ENCODE data around the gene FAM136A.
A peak's percentile ranks its signal among the peaks of the same experiment; 100 is the strongest.
"Not testable (repeated sequence)": the region's sequence is repeated elsewhere in the genome, so short reads cannot be mapped to it uniquely, and the experiment has no call there.

FAM136A gene

DNA sequence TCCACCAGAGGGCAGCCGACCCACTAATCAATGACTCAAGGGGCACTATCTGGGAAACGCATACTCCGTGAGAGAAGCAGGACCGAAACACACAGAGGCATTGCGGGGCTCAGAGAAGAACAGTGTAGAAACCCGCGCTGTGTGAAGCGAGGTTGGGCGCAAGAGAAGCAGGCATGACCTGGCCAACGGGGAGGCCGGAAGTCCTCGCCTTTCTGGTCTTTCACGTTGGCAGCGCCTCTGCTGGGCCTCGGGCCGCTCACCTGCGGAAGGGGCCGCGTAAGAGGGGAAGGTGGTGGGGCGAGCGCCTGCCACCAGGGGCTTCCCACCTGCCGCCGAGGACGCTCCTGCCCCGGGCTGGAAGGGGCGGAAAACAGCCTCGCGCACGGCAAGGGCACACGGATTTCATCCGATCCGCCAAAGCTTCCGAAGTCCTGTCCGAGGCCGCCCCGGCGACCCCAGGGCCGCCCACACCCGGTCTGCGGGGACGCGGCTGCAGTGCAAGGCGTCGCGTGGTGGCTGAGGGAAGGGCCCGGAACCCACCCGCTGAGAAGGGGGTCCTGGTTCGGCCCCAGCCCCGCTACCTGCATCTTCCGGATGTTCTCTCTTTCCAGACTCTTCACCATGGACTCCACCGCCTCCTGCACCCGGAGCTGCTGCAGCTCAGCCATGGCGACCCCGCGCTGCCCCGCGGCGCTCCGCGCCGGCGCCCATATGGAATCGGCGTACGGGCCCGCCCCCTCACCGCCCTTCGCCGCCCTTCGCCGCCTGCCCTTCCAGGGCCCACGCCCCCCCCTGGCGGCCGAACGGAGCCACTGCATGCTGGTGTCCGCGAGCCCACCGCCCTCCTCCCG lies at the start of gene FAM136A:
Gene FAM136A, minus strand, starts transcription at position 724 of the 851 bp plus-strand sequence. Its CDS starts 56 bp downstream, at position 668.
- DNase-seq (ENCODE audit: low read depth in 2 of 2), result peak; percentile 85

GRCh38 chr2:70349921-70350685 lies 48.2 kb upstream of the FAM136A start:
- DNase-seq (ENCODE audit: low read depth in 2 of 2), result no peak

DNA sequence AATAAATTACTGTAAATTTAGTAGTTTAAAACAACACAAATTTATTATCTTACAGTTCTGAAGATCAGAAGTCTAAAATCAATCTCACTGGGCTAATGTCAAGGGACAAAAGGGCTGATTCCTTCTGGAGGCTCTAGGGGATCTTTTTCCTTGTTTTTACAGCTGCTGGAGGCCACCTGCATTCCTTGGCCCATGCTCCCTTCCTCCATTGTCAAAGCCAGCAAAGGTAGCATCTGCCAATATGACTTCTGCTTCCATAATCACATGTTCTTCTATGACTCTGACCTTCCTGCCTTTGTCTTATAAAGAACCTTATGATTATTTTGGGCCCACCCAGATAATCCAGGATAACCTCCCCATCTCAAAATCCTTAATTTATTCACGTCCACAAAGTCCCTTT lies 46.0 kb upstream of the FAM136A start:
- no peak for DNase-seq (ENCODE audit: low read depth in 2 of 2)

DNA sequence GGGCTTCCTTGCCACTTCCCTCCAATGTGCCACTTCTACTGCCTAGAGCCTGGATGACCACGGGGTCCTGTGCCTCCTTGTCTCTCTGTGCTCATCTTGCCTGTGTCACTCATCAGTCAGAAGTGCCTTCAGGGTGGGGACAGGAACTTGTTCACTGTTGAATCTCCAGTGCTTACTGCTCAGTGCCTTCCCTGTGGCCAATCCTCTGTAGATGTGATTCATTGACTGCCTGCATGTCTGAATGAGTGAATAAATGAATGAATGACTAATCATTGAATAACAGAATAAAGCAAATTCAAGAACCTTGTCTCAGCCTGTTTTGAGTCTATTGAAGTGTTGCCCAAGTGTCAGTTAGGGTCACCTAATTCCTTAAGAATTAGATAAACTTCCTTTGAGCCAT lies 42.3 kb upstream of the FAM136A start:
- DNase-seq (ENCODE audit: low read depth in 2 of 2), result no peak

DNA sequence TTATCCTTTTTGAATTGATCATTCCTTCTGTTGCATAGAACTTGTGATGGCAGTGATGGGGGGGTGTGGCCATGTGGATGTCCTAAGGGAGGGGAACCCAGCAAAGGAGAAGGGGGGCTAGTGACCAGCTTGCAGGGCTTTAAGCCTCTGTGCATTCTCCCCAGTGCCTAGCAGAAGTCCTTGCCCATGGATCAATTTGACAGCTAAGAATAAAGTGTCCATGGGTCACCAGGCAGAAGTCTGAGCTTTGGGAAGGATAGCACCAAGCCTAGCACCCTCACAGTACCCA lies 39.6 kb upstream of the FAM136A start:
- DNase-seq (ENCODE audit: low read depth in 2 of 2), result no peak

DNA sequence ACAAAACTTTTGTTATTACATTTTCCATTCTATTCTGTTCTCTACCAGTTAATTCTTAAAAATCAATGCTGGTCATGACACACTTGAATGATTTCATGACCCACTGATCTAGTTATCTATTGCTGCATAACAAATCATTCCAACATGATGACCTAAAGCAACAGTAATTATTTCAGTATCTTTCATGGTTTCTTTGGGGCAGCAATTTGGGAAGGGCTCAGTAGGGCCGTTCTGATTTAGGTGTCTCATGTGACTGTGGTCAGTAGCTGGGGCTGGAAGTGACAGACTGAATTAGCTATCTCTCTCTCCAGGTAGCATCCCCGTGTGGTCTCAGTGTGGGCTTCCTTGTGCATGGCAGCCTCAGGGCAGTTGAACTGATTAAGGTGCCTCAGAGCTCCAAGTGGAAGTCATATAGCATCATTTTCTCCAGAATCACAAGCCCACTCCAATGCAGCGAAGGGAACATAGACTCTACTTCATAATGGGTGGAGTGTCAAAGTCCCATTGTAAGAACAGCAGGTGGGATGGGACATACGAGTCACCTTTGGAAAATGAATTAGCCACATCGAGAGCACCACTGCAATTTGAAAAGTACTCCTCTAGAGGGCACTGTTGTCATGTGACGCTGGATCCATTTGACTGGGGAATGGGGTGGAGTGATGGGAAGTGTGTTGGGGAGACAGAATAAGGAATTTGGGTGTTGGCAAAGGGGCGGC lies 39.1 kb upstream of the FAM136A start:
- DNase-seq (ENCODE audit: low read depth in 2 of 2), result no peak

- no peak for DNase-seq (ENCODE audit: low read depth in 2 of 2)
These were observed 38.2 kb upstream of the FAM136A start for GRCh38 chr2:70340075-70340474.

GRCh38 chr2:70336552-70336951 lies 34.7 kb upstream of the FAM136A start:
- DNase-seq (ENCODE audit: low read depth in 2 of 2), result no peak

DNA sequence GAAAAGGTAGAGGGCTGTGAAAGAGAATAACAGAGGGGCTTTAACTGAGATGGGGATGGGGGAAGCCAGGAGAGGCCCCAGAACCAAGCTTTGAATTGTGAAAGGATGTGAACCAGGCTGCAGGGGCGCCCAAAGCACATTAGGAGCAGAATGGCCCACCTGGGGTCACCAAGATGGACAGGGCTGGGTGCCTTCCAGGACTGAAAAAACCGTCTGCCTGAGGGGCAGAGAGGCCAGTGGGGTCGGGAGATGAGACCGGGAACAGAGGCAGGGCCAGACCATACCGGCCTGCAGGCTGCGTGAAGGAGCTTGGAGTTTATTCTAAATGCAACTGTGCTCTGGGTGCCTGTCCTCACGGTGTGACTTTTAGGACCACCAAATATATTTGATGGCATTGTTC lies 29.1 kb upstream of the FAM136A start:
- DNase-seq (ENCODE audit: low read depth in 2 of 2), result no peak

- no peak for DNase-seq (ENCODE audit: low read depth in 2 of 2)
These were observed 28.6 kb upstream of the FAM136A start for GRCh38 chr2:70330476-70330875.

DNA sequence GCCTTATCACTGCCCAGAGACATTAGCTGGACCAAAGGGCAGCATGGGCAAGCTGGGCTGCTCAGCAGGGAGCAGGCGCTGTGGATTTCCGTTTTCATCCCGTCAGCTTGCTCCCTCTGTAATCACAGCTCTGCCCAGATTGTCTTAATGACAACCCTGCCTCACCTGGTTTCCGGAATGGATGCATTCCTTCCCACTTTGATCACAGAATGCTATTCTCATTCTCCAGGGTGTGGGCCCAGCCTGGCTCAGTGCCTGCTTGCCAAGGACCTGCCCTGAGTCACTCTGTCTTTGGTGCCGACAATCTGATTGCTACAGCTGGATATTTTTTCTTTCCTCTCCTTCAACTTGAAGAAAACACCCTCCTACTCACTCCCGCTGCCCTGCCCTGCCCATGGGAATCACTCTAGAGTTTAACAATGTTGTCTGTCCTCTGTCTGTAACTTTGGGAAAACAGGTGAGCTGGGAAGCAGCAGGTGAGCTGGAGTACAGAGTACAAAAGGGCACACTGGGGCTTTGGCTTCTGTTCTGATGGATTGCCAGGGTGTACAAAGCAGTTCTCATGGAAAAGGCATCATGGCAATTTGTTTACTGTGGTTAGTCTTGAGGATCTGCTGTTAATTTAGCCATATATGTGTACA lies 27.2 kb upstream of the FAM136A start:
- no peak for DNase-seq (ENCODE audit: low read depth in 2 of 2)

- no peak for DNase-seq (ENCODE audit: low read depth in 2 of 2)
These were observed 24.0 kb upstream of the FAM136A start for GRCh38 chr2:70325875-70326274.

GRCh38 chr2:70322518-70322917 lies 20.7 kb upstream of the FAM136A start:
- no peak for DNase-seq (ENCODE audit: low read depth in 2 of 2)

- DNase-seq (ENCODE audit: low read depth in 2 of 2), result no peak
These were observed 19.5 kb upstream of the FAM136A start for GRCh38 chr2:70321370-70321769.

- no peak for DNase-seq (ENCODE audit: low read depth in 2 of 2)
These were observed 12.8 kb upstream of the FAM136A start for GRCh38 chr2:70314640-70315039.

DNA sequence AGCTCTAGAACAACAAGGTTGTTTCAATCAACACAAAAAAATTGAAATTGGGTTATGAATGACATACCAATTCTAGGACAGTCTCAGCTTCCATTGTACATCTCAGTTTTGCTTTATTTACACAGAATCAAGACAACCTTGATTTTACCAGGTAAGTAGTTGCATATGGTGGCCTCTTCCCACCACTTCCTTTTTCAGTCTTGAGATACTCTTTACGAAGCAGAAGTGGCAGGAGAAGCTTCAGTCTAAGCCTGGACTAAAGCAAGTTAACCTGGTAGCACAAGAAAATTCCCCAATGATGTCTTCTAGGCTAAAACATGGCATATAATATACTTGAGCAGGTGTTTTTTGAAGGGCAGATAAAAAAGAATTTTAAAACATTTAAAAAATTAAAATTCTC lies 10.7 kb upstream of the FAM136A start:
- DNase-seq (ENCODE audit: low read depth in 2 of 2), result no peak

DNA sequence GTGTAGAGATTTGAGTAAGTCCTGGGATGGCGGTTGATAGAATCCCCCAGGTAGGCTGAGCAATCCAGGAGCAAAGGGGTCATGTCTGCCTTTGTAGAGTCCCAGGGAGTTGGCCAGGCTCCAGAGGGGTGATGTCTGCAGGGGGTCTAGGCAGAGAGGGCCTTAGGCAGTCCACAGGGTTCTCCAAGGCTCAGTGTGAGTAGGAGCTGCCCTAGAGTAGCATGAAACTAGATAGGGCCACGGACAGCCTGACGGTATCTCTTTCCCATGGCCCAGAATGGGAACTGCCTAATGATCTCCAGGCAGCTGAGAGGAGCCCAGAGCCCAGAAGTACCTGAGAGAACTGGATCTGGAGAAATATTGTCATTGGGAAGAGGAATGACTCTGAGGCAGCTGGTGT lies 9.0 kb upstream of the FAM136A start:
- no peak for DNase-seq (ENCODE audit: low read depth in 2 of 2)

DNA sequence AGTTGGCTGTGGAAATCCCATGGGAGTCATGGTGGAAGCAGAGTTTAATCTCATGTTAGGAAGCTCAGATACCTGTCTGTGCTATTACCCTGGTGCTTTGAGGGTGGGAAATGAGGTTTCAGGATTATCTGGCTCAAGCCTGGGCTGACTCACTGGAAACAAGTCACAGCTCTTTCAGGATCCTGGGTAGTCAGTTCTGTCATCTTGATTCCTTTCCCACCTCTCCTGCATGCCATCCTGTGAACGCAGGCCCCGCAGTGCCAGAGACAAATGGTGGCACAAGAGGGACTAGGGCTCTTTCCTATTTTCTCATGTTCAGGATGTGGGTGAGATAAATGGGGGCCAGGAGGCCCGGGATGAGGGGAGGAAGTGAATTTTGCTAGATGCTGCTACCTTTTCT lies 3.7 kb upstream of the FAM136A start:
- no peak for DNase-seq (ENCODE audit: low read depth in 2 of 2)

DNA sequence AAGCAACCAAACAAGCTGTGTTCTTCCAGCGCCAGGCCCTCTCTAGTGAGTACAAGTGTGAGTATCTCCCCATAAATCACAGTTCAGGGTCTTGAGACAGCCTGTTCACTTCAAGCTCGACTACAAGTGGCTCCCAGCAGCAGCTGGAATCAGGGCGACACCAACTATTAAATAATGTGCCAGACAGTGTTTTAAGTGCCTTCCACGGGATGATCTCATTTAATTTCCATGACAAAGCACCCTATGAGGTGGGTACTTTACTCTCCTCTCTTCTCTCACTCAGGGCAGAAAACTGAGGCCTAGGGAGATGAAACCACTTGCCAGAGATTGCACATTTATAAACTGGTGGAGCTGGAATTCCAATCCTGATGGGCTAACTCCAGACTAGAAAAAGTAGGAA lies 2.6 kb upstream of the FAM136A start:
- no peak for DNase-seq (ENCODE audit: low read depth in 2 of 2)

DNA sequence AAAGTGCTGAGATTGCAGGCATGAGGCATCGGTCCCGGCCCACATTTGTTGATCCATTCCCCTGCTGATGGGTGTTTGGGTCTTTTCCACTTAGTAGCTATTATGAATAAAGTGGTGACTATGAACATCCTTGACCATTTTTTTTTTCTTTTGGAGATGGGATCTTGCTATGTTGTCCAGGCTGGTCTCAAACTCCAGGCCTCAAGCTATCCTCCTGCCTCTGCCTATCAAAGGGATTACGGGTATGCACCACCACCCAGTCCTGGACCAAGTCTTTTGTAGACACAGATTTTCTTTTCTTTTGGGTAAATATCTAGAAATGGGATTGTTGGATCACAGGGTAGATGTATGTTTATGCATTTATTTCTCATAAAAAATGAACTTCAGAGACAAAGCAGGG lies 1.3 kb upstream of the FAM136A start:
- no peak for DNase-seq (ENCODE audit: low read depth in 2 of 2)

DNA sequence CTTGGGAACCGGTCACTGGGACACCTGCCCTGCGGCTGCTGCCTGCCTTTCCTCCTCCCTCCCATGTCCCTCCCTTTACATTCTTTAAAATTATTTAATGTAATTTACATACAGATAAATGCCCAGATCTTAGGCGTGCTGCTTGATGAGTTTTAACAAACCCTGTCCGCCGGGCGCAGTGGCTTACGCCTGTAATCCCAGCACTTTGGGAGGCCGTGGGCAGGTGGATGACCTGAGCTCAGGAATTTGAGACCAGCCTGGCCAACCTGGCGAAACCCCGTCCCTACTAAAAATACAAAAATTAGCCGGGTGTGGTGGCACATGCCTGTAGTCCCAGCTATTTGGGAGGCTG lies 304 bp upstream of the FAM136A start:
- DNase-seq (ENCODE audit: low read depth in 2 of 2), result not testable (repeated sequence)

DNA sequence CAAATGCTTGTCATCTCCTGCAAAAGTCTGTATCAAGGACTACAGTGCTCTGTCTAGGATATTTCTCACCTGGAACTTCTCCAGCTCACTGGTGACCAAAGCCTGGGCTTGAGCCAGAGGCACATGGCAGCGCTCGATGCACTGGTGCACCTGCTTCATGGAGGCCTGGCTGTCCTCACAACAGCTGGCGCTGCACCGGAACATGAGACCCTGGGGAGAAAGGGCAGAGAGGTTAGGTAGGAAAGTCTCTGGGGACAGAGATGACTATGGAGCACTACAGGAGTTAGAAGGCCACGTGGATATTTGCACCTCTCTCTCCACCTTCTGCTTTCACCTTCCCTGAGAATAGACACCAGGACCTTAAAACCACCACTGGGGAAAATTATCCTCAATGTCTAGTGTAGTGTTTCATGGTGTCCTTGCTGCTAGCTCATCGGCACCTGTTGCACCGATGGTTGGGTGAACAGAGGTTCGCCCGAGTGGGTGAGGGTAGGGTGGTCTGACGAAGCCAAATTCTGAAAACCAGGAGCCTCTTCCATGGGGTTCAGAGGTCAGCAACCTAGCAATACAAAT lies 1.0 kb downstream of the FAM136A start:
- no peak for DNase-seq (ENCODE audit: low read depth in 2 of 2)
